CD14-positive monocyte (primary cell): ENCODE results near the gene POMT2. TPM values are rescaled to one million over a fixed set of nuclear protein-coding genes. Genes with fewer than 3 reads are reported as not detected.

Experiments
- DNase-seq, 3 donors: peaks; one replicate each; pipeline ENCODE4 v3.0.0-alpha.2; 2011 to 2022
- H2AFZ ChIP-seq: 2 replicates; pipeline ENCODE4 v1.6.0; 2012; ENCODE audit warnings: mild to moderate bottlenecking, low read depth, low read length, inconsistent platforms; ENCODE audit not compliant: insufficient read depth, poor library complexity, severe bottlenecking
- H3K27ac ChIP-seq, 2 donors: 1 replicate in 1 of 2; 2 replicates in 1 of 2; pipeline ENCODE4 v1.5.1; 2012 to 2013; ENCODE audit warnings: low read length in 2 of 2, control low read depth in 1 of 2, inconsistent platforms in 1 of 2, low read depth in 1 of 2, mild to moderate bottlenecking in 1 of 2
- H3K27me3 ChIP-seq, 2 donors: one replicate each; pipeline versions ENCODE4 v1.6.0 to v1.6.1; 2011 to 2013; ENCODE audit warnings: low read length in 2 of 2; ENCODE audit not compliant: control insufficient read depth in 2 of 2, insufficient read depth in 2 of 2
- H3K36me3 ChIP-seq, 2 donors: replicated peaks in 1 of 2; 1 replicate in 1 of 2; 2 replicates in 1 of 2; pipeline versions ENCODE4 v1.5.1 to v1.6.1; 2012 to 2013; ENCODE audit warnings: low read length in 2 of 2, control low read depth in 1 of 2, inconsistent platforms in 1 of 2, mild to moderate bottlenecking in 1 of 2; ENCODE audit not compliant: insufficient read depth in 2 of 2, control insufficient read depth in 1 of 2
- H3K4me1 ChIP-seq, 2 donors: 1 replicate in 1 of 2; 2 replicates in 1 of 2; pipeline versions ENCODE4 v1.5.1 to v1.6.1; 2012 to 2013; ENCODE audit warnings: low read length in 2 of 2, control low read depth in 1 of 2, inconsistent platforms in 1 of 2, mild to moderate bottlenecking in 1 of 2, moderate library complexity in 1 of 2; ENCODE audit not compliant: insufficient read depth in 2 of 2, control insufficient read depth in 1 of 2
- H3K4me2 ChIP-seq: replicated peaks from 2 replicates; pipeline ENCODE3; 2012; ENCODE audit warnings: low read length, moderate library complexity, mild to moderate bottlenecking; ENCODE audit not compliant: poor library complexity, severe bottlenecking; ENCODE audit errors: extremely low read depth
- H3K4me3 ChIP-seq, 3 experiments: fragments of 200-600 bp in 1 of 3; sonication (generic) in 1 of 3; replicated peaks in 1 of 3; 1 replicate in 2 of 3; 2 replicates in 1 of 3; pipeline ENCODE4 v1.5.1; 2011 to 2013; ENCODE audit warnings: low read length in 3 of 3, mild to moderate bottlenecking in 3 of 3, control low read depth in 2 of 3, low read depth in 2 of 3, inconsistent platforms in 1 of 3, moderate library complexity in 1 of 3
- H3K79me2 ChIP-seq: 2 replicates; pipeline ENCODE4 v1.6.0; 2012; ENCODE audit warnings: mild to moderate bottlenecking, control low read depth, inconsistent platforms, low read length, moderate library complexity; ENCODE audit not compliant: insufficient read depth
- H3K9ac ChIP-seq: 2 replicates; pipeline ENCODE4 v1.6.0; 2017; ENCODE audit warnings: low read length, mild to moderate bottlenecking; ENCODE audit not compliant: insufficient read depth, poor library complexity, severe bottlenecking
- H3K9me3 ChIP-seq, 2 donors: replicated peaks in 1 of 2; 1 replicate in 1 of 2; 2 replicates in 1 of 2; pipeline versions ENCODE4 v1.5.1 to v1.6.1; 2012 to 2013; ENCODE audit warnings: low read length in 2 of 2, control low read depth in 1 of 2; ENCODE audit not compliant: control insufficient read depth in 1 of 2, insufficient read depth in 1 of 2
- H4K20me1 ChIP-seq: 2 replicates; pipeline ENCODE4 v1.6.0; 2012; ENCODE audit warnings: mild to moderate bottlenecking, low read length, control low read depth, moderate library complexity; ENCODE audit not compliant: insufficient read depth
- H3K27ac Mint-ChIP-seq, 7 donors: one replicate each; pipeline ENCODE4 v1.8.0; 2020; ENCODE audit warnings: mild to moderate bottlenecking in 7 of 7, mixed read lengths in 7 of 7, moderate library complexity in 6 of 7, inconsistent platforms in 2 of 7
- H3K27me3 Mint-ChIP-seq, 3 donors: one replicate each; pipeline ENCODE4 v1.8.0; 2021 to 2022; ENCODE audit warnings: low read depth in 3 of 3, mild to moderate bottlenecking in 3 of 3, mixed read lengths in 3 of 3, moderate library complexity in 3 of 3, inconsistent platforms in 1 of 3
- H3K36me3 Mint-ChIP-seq, 2 donors: one replicate each; pipeline ENCODE4 v1.8.0; 2020; ENCODE audit warnings: mixed read lengths in 2 of 2, inconsistent platforms in 1 of 2, mild to moderate bottlenecking in 1 of 2
- H3K4me1 Mint-ChIP-seq: one replicate; pipeline ENCODE4 v1.8.0; 2020; ENCODE audit warnings: mild to moderate bottlenecking, mixed read lengths
- H3K4me3 Mint-ChIP-seq, 2 donors: one replicate each; pipeline ENCODE4 v1.8.0; 2020; ENCODE audit warnings: mild to moderate bottlenecking in 2 of 2, mixed read lengths in 2 of 2, moderate library complexity in 1 of 2
- H3K9me3 Mint-ChIP-seq, 7 donors: one replicate each; pipeline ENCODE4 v1.8.0; 2020 to 2022; ENCODE audit warnings: mixed read lengths in 7 of 7, mild to moderate bottlenecking in 6 of 7, moderate library complexity in 6 of 7, inconsistent platforms in 2 of 7
- CTCF ChIP-seq: fragments of 200-600 bp; IDR thresholded peaks from one replicate; pipeline ENCODE4 v1.8.0; 2022; ENCODE audit warnings: antibody characterized with exemption, mild to moderate bottlenecking
- WGBS: methylation state at CpG from one replicate; pipeline ENCODE4 v1.1.5; 2013; ENCODE audit warnings: missing lambda C conversion rate; ENCODE audit not compliant: insufficient coverage; 5-methylcytosine and 5-hydroxymethylcytosine counted together
- intact Hi-C, 2 donors: fragments of 100-400 bp; cut with micrococcal nuclease; formaldehyde crosslinking; loops; one replicate each; pipeline versions ENCODE4 v1.15.0 to v1.15.1; 2023
- polyA plus RNA-seq, 3 donors: library from polyadenylated mRNA; depleted of rRNA in 1 of 3; unstranded in 2 of 3; stranded (reverse) in 1 of 3; fragments of 300-500 nt in 2 of 3; fragments of >200 nt in 1 of 3; fragmentation: Illumina TruSeq in 2 of 3; gene quantifications; 1 replicate in 2 of 3; 2 replicates in 1 of 3; pipeline ENCODE4 v1.2.3, GENCODE V29; 2012 to 2021

POMT2 gene
- polyA plus RNA-seq, 3 donors, result 1.5 to 8.9 (median 1.8) TPM

GRCh38 chr14:77303417-77304156 lies 17.1 kb downstream of the POMT2 start:
- Mint-ChIP-seq H3K4me3 (no peak overlapping the region), H3K4me1 (peaks cover 17% of the 10 kb centered on the region), H3K27me3 (no peaks in the 10 kb centered on the region), H3K27ac (peak overlapping the region in 6 of 7 donors; percentile 47 to 90 (median 71)), H3K9me3 (no peaks in the 10 kb centered on the region), H3K36me3 (peaks cover 13 to 17% of the 10 kb centered on the region in 2 donors)
- WGBS, result 95% methylated on average over 2 of the region's 4 CpGs
- Histone ChIP-seq H4K20me1 (no peaks in the 10 kb centered on the region), H3K27ac (peak overlapping the region in 1 of 2 donors; percentile 65), H3K79me2 (no peaks in the 10 kb centered on the region), H3K4me1 (peaks cover 5 to 9% of the 10 kb centered on the region in 2 donors), H3K4me2 (no peak overlapping the region), H3K9ac (no peak overlapping the region), H2AFZ (no peak overlapping the region), H3K9me3 (no peaks in the 10 kb centered on the region), H3K36me3 (peaks cover 5 to 10% of the 10 kb centered on the region in 2 donors), H3K4me3 (no peak overlapping the region), H3K27me3 (no peaks in the 10 kb centered on the region)
- intact Hi-C loops, result no loop called here
- TF ChIP-seq CTCF, result no peak
- peak; percentile 51 to 85 (median 70) for DNase-seq

DNA sequence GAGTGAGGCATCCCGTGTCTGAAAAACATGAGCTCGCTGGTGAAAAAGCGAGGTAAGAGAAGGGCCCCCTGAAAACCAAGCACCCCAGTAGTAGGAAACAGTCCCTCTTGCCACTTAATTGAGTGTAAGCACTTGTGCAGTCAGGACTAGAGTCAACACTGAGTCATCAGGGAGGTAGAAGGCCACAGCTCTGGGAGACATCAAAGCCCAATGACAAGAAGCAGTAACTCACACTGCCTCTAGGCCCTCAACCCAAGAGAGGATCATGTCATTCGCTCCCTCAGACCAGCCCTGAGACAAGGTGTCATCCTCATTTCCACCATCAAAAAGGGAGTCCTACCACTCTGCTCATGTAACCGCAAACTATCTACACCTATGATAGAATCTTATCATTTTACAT lies 17.8 kb downstream of the POMT2 start:
- peak overlapping the region in 1 of 2 donors; percentile 65 for H3K27ac ChIP-seq
- H3K79me2 ChIP-seq, result no peaks in the 10 kb centered on the region
- H3K27me3 Mint-ChIP-seq, result no peaks in the 10 kb centered on the region
- peak overlapping the region in 4 of 7 donors; percentile 35 to 90 (median 62) for H3K27ac Mint-ChIP-seq
- H3K4me3 Mint-ChIP-seq, result no peak overlapping the region
- H3K36me3 Mint-ChIP-seq, result peaks cover 18 to 22% of the 10 kb centered on the region in 2 donors
- peaks cover 17% of the 10 kb centered on the region for H3K4me1 Mint-ChIP-seq
- H3K9me3 Mint-ChIP-seq, result no peaks in the 10 kb centered on the region
- 92% methylated on average over 4 of the region's 5 CpGs for WGBS
- H2AFZ ChIP-seq, result no peak overlapping the region
- TF ChIP-seq CTCF, result no peak
- H3K36me3 ChIP-seq, result peaks cover 7 to 17% of the 10 kb centered on the region in 2 donors
- peaks cover 5 to 8% of the 10 kb centered on the region in 2 donors for H3K4me1 ChIP-seq
- no peak overlapping the region for H3K4me2 ChIP-seq
- no peaks in the 10 kb centered on the region for H3K9me3 ChIP-seq
- no peaks in the 10 kb centered on the region for H3K27me3 ChIP-seq
- no peak overlapping the region for H3K4me3 ChIP-seq
- H4K20me1 ChIP-seq, result no peaks in the 10 kb centered on the region
- DNase-seq, result peak in 2 of 3 donors; percentile 40 to 62
- no peak overlapping the region for H3K9ac ChIP-seq
- intact Hi-C loops, result no loop called here
